GM21390 (cell line): Measurements from ENCODE around the gene CAMKMT.

ENCODE experiments used
- ATAC-seq: cut with Tn5 transposase; IDR thresholded peaks from one replicate; pipeline ENCODE4 v1.9.1; 2021; ENCODE audit not compliant: unreplicated experiment

Gene CAMKMT

DNA sequence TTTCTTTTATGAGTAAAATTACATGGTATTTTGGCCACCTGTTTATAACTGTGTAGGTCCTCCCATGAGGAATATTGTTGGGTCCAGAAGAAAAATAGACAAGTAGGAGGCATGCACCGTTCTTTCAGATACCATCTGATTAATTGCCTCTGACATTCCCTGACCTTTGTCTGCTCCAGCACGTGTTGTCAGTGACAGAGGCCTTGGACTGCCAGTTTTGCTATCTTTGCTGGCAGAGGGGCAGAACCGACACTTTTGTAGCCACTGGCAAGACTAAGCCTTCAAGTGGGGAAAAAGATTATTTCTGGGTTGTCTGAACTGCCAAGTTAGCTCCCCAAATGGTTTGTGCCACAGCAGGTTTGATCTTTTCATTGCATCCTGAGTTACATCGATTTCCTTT is 276.9 kb downstream of the CAMKMT start:
- ATAC-seq = no peak

DNA sequence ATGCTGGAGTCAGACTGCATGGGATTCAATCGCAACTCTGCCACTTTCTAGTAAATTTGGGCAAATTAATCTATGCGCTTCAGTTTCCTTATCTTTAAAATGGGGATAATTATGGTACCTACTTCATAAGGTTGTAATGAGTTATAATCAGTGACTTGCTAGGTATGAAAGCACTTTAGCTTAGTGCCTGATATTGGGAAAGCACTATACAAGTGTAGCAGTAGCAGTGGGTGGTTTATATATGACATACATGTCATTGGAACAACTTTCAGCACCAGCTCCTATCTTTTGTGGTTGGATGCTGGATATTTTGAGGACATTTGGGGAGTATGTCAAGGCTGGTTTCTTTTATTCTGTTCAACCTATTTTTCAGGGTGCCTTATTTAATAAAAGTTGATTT is 277.7 kb downstream of the CAMKMT start:
- ATAC-seq = no peak

DNA sequence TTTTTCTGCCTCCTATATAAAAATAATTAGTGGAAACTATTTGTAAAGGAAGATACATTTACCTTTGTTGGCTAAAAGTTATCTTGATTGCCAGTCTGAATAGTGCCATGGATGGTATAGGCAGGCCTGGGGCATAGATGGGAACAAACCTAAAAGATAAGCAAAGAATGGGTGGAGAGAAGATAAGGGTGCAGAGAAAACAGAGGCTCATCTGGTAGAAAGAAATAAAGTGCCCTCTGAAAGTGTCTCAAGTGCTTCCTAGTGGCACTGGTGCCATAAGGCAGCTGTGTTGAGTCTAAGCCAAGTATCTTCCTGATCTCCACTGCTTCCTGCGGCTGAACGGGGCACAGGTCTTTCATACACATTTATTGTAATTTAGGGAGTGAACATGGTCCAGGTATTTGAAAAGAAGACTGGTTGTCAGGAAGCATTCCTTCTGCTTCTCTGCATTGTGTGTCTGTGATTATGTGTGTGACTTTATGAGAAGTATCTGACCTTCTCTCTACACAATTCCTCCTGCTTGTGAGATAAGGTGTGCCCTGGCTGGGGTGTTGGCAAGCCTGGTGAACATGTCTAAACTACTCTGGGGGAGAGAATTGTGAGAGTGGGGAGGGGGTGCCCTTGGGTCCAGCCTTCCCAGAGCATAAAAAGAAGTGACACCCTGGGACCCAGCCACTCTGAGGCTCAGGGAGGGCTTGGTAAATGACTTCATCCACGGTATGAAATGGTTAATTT is 280.5 kb downstream of the CAMKMT start:
- ATAC-seq = no peak

DNA sequence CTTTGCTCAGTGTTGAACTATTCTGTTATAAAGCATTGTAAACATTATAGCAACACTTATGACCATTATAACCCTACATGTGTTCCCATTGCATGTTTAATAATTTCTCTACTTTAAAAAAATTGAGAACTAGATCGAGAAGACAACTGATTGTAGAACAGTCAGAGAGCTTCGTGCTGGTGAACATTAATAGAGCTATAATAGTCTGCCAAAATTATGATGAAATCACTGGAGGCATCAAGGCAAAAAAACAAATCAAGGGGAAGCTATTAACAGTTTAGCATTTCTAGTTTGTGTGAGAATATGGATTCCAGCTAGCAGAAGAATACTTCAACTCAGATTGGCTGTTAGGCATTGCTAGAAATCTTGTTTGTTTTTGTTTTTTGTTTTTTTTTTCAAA is 284.2 kb downstream of the CAMKMT start:
- ATAC-seq = no peak

DNA sequence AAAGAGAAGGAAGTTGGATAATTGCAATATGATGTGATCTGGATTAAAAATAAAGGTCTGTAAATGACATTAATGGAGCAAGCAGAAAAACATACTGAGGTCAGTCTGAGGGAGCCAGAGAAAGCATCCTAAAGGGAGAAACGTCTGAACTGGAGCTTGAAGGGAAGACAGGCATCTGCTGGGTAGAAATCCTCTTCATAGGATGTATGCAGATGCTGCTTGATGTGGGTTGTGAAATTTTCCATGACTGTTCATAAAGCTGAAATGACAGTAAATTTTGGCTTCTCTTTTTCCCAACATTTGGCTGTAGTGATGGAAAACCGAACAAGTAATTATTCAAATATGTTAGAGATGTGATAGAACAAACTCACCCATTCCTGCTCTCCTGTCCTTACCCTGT is 287.6 kb downstream of the CAMKMT start:
- no peak for ATAC-seq

DNA sequence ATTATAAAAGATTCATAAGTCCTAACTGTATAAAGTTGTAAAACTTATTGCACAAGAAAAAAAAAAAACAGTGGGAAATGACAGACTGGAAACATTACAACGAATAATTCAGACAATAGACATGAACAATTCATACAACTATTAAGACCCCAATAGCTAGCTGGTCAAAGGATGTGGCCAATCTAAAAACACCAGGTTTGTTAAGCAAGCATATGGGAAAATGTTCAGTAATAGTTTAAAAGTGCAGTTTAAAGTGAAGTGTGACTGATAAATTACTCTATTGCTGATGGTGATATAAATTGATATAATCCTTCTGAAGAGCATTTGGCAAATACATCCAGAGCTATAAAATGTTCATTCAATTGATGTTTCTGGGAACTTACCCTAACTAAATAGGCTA is 289.0 kb downstream of the CAMKMT start:
- no peak for ATAC-seq

DNA sequence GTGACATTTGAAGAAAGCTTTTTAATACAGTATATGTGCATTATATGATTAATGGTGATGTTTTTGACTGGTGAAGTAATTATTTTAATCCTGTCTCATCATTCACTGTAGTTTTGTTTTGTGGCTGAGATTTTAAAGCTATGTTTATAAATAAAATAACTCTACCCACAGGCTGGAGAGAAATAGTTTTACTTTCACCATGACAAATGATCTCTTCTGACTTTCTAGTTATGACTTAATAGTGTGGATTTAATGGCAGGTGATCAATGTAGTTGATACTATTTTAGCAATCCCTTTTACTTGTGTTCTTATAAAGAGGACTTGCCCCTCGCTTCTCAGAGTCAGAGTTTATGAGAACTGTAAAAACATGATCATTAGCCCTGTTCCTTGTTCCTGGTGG is 290.2 kb downstream of the CAMKMT start:
- ATAC-seq = no peak

DNA sequence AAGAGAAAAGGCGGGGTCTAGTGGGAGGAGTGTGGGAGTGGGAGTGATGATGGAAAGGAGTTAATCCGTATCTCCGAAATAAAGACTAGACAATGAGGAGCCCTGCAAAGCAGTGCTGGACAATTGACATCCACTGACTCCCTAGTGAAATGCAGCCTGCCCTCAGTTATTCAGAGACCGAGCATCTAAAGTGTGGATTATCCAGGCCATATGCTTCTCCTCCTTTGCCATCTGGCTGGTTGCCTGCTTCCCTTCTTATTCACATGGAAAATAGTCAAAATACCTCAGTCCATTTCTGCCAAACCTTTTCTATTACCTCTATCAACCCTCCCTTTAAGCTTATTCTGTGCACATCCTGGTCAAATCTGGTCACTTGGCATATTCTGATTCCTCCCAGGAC is 291.0 kb downstream of the CAMKMT start:
- no peak for ATAC-seq

DNA sequence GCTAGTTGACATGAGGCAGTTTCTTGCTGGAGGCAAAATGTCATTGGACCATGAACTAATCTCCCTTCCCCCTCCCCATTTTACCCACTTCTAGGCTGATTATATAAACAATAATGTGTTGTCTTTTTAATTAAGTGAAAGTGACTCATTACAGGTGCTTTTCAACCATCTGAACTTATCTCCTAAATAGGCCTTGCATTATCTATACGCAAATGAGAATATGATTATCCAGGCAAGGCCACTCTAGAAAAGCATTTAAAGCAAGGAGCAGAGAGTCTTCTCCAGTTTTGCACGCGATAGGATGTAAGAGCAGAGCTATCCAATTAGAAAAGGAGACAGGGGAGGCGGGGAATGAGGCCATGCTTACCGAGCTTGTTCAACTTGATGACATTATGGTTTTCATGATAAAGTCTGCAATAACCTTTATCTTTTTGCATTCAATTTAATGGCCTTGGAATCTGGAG is 293.7 kb downstream of the CAMKMT start:
- ATAC-seq = no peak

DNA sequence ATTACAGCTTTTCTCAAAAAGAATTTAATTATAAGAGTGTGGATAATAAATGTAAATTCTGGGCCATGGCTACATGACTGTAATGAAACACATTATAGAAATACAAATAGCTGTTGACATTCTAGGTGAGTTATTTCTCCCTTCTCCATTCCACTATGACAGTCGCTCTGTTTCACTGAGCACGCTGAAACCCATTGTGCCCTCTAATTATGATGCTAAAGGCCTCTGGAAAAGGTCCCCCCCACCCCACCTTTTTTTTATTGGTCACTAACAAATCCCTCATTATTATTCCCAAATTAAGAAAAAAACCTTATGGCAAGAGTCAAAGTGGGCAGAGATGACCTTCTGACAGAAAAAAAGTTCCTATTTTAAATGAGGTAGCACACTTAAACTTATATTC is 294.7 kb downstream of the CAMKMT start:
- no peak for ATAC-seq

DNA sequence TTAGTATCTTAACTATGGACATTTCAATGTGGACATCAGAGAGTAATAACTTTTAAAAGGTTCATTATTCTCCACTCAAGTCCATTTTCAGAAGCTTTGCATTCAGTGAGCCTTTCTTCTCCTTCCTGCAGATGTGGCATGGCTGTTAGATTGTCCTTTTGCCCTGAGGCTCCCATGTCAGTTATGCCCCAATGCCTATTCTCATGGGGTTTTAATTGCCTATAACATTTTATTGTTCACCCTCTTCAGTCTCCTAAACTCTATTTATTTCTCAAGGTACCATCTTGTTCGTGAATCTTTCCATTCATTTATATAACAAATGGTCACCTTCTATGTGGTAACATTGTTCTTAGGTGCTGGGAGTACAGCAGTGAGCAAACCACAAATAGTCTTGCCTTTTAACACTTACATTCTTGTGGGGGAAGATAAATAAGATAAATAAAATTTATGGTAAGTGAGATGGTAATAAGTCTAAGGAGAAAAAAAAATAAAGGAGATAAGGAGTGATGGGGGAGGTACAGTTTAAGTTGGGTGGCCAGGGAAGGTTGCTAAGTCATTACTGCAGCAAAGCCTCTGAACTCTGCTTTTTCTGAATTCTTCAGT is 301.8 kb downstream of the CAMKMT start:
- ATAC-seq = no peak

DNA sequence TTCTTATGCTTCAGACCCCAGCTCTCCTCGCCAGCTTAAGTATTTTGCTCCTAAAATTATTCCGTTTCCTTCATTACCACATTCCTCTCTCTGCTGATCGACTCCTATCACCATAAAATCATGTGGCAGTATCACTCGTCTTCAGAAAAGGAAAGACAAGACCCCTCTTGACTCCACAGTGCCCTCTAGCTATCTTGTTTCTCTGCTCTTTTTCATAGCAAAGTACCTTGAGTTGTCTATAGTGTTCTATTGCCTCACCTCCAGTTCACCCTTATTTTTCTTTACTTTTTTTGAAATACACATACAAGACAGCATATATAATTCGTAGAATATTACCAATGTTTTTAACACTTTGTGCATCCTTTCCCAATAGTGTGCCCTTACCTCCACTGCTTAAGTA is 306.6 kb downstream of the CAMKMT start:
- no peak for ATAC-seq

DNA sequence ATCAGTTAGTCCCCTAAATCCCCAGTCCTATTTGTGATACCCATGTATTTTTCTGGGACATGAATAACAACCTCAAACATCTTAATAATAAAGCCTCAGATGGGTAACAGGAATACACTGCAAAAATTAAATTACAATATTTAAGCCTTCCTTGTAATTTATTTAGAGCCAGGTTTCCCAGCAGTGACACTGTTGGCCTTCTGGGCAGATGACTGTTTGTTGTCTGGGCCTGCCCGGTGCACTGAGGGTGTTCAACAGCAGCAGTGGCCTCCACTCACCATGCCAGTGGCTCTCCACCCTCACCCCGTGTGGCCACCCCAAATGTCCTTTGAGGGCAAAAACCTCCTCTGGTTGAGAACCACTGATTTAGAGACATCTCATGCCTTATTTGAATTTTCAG is 309.5 kb downstream of the CAMKMT start:
- ATAC-seq = no peak

DNA sequence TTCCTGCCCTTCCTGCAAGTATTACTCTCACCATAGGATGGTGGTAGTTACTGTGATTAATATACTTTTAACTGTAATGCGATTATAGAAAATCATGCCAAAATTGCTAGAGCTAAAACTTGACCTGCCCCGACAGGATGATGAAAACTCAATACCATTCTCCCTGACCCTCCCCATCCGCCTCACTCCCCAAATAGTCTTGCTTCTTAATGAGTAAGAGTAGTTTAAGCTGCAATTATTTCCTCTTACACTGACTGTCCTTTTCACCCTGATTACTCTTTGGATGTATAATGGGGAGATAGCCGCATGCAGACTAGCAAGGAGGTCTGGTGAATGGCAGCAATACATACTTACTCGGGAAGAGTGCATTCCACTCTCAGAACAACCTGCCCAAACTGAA is 310.2 kb downstream of the CAMKMT start:
- ATAC-seq = no peak

DNA sequence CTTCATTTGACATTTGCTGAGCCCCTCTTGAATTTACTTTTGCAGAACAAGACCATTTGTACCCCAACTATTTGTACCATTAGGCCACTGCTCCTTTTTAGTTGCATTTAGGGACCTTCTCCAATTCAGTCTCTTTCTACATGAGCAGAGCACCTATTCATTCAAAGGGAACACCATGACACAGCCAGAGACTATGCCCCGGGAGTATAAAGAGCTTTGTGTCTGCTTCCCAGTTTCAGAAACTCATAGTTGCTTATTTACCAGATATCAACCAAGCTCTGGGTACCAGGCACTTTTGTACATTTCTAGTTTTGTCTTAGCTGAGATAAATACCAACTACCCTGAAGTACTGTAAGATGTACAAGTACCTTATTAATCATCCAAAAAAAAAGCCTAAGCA is 310.7 kb downstream of the CAMKMT start:
- ATAC-seq = no peak

DNA sequence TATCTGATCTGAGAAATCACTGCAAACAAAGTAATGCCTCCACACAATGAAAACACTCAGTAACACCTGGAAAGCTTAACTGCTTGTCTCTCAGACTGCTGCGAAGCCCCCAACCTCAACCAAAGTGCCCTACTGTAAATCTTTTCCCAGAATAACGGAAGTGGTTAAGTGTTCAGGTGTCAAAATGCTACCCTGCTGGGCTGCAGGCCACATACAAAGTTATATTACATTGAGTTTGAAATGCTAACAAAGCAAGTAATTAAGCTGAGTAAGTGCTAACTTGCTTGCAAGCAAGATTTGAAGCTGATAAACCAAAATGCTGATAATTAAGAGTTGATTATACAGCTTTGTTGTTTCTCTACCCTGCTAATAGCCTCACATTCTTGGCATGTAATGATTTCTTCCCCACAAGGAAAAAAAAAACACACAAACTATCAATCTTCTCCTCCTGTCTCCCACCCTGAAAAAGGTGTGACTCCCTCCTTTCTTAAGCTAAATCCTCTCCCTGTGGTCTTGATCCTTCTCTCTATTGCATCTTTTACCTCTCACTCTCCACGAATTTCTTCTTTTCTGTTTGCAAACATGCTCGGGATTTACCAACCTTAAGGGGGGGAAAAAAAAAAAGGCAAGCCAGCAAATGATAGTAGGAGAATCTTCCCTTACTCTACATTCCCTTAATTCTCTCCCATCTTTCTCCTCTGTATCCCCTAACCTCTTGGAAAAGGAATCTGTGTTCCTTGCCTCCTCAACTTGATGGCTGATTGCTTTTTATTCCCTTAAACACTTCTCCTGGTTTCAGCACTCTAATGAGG is 312.9 kb downstream of the CAMKMT start:
- ATAC-seq = no peak

DNA sequence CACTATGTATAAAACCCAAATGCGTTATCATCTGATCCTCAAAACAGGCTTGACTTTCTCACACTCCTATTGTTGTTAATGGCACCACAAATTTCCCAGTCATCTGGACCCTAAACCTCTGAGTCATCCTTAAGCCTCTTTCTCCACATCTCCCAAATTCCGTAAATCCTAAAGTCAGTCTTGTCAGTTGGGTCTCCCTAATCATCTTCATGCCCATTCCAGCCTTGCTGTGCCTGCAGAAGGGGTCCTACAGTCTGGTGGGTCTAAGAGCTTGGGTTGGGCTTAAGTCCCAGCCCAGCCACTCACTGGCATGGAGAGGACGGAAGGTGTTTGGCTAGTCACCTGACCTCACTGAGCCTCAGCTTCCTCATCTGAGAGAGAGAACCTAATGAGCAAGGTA is 314.6 kb downstream of the CAMKMT start:
- no peak for ATAC-seq

DNA sequence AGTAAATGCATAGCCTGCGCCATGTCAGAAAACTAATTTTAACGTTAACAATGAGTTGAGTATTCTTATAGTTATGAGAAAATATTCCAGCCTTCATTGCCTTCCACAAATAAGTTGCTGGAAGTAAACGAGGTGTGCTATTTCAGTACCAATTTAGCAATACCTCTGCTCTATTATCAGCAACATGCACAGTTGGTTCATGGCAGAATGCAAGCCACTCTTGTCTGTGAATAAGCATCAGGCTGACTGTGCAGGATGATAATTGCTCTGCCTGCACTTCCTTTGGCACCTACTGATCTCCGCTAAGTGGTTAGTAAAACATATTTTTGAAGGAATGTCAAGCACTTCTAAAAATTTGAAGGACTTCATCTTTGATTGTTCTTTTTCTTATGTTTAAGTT is 317.8 kb downstream of the CAMKMT start:
- no peak for ATAC-seq

DNA sequence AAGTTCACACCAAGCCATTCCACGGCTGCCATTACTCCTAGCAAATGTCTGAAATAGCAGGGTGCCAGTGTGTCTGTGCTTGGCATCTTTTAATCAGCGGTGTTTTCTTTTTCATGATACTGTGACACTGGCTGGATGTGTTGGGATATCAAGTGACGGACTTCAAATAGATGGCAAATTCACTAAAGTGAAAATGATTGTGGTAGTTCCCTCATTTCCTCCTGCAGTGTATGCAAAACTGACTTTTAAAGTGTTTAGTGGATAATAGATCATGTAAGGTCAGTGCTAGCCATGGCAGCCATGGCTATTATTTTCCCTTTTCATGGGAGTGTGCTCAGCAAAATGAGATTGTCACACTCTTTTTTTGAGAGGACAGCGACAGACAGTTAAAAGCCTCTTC is 318.2 kb downstream of the CAMKMT start:
- ATAC-seq = no peak

DNA sequence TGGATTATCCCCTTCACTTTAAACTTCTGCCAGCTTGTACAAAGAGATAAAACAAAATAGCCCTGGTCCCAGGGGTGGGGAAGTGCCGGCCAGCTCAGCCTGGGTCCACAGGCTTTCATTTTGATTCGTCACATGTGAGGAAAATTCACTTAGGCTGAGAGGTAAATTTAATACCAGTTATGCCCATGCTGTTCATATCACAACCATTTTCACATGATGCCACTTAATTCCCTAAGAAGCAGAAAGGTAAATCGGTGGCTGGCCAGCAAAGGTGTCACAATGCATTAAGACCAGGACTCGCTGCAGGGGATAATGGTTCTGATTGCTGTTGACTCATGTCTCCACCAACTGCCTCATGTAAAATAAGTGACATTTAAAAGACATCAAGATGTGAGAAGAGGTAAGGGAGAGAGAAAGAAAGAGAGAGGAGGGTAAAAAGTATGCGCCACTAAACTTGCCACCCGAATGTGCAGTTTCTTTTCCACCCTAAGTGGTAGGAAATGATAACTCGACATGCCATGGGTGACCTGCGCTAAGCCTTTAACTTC is 318.8 kb downstream of the CAMKMT start:
- no peak for ATAC-seq

DNA sequence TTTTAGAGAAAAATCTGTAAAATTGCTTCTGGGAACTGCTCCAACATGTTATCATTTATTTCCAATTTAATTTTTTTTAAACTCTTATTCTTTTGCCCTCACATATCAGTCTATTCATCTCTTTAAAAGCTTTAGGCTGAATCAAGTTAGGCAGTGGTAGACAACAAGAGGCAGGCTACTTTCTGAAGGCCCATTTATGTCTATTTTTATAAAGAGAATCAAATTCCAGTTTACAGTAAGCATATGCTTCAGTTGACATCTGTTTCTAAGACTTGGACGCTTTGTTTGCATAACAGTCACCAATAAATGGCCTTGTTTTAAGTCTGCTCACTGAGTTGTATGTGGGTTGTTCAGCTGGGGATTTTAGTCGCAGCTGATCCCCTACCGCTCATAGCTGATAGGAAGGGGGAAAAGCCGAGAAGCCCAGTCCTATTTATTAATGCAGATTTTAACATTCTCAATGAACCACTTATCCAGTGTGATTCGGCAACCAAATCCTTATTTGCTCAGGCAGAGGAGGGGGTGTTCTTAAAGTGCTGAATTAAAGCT is 319.3 kb downstream of the CAMKMT start:
- no peak for ATAC-seq

DNA sequence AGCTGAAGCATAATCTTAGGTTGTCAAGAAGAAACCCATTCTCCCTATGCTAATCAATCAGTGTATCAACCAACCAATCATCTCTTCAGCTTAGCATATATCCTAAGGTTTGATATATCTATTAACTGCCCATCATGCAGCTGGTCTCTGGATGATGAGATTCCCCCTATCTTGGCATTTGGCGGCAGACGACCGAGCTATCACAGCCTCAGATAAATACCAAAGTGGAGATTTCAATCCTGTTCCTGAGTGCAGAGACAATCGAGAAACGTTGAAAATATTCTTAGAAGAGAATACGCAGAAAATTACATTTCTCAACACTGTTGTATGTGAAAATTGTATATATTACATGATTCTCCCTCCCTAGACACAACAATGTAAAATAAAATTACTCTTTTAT is 320.7 kb downstream of the CAMKMT start:
- no peak for ATAC-seq
